GM12878 (cell line): Measurements from ENCODE around the gene ZP2.

ENCODE experiments used
- CBX3 ChIP-seq: fragments of 200-600 bp; sonication (generic); IDR thresholded peaks from 2 replicates; pipeline ENCODE4 v1.6.1; 2016; ENCODE audit warnings: low read depth, borderline replicate concordance
- ETV6 ChIP-seq, 2 experiments: fragments of 450-650 bp in 1 of 2; IDR thresholded peaks in 1 of 2; conservative IDR thresholded peaks in 1 of 2; 2 replicates each; pipeline ENCODE4 v1.6.1; 2014; ENCODE audit warnings: antibody characterized with exemption in 1 of 2, borderline replicate concordance in 1 of 2, low read depth in 1 of 2, mild to moderate bottlenecking in 1 of 2, moderate library complexity in 1 of 2
- GABPA ChIP-seq: IDR thresholded peaks from 2 replicates; pipeline ENCODE4 v1.6.1; 2014; ENCODE audit warnings: antibody characterized with exemption, low read depth, mild to moderate bottlenecking, inconsistent platforms
- NR2C1 ChIP-seq: fragments of 450-650 bp; IDR thresholded peaks from 2 replicates; pipeline ENCODE4 v1.6.1; 2017; ENCODE audit warnings: antibody characterized with exemption, mild to moderate bottlenecking, moderate library complexity
- POLR2AphosphoS5 ChIP-seq: IDR thresholded peaks from 2 replicates; pipeline ENCODE4 v1.6.1; 2011; ENCODE audit warnings: mild to moderate bottlenecking, low read length, inconsistent platforms
- SPI1 ChIP-seq: IDR thresholded peaks from 2 replicates; pipeline ENCODE4 v1.6.1; 2011; ENCODE audit warnings: low read depth, mild to moderate bottlenecking, low read length, moderate library complexity, borderline replicate concordance; ENCODE audit not compliant: insufficient read depth
- TF ChIP-seq, protein P1 (sequence below), 3 experiments: IDR thresholded peaks in 2 of 3; conservative IDR thresholded peaks in 1 of 3; 2 replicates each; pipeline ENCODE4 v1.5.1; 2011; ENCODE audit warnings: low read depth in 3 of 3, low read length in 3 of 3, mild to moderate bottlenecking in 3 of 3, control low read depth in 2 of 3, moderate library complexity in 2 of 3, inconsistent platforms in 1 of 3, mixed read lengths in 1 of 3; ENCODE audit not compliant: control insufficient read depth in 2 of 3, insufficient read depth in 1 of 3; ENCODE audit errors: extremely low read depth in 1 of 3
- TF ChIP-seq, protein P2 (sequence below): fragments of 450-650 bp; IDR thresholded peaks from 2 replicates; pipeline ENCODE4 v1.6.1; 2017; ENCODE audit warnings: borderline replicate concordance
- TF ChIP-seq, protein P3 (sequence below): IDR thresholded peaks from 2 replicates; pipeline ENCODE4 v1.6.1; 2012; ENCODE audit warnings: mild to moderate bottlenecking, low read depth, low read length
- TF ChIP-seq, protein P4 (sequence below): IDR thresholded peaks from 2 replicates; pipeline ENCODE4 v1.6.1; 2012; ENCODE audit warnings: low read depth, low read length, improper control_type of control experiment

DNA sequence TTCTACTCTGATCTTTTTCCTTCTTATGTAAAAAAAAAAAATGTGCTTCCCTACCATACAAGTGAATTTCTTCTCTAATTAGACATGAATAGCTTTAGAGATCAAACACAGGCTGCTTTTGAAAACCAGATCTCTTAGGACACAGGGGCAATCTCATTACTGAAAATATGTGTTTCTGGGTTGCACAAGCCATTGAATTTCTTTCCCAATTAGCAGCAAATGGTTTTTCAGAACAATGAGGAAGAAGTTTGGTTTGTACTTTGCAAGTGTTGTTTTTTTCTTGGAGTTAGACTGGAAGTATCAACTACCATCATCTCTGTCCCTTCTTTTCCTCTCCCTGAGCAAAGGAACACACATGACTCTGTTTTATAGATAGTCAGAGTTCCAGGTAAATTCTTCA lies 16.5 kb upstream of the ZP2 start:
- no peak for TF ChIP-seq CBX3
- TF ChIP-seq GABPA = no peak
- no peak for TF ChIP-seq SPI1
- TF ChIP-seq, protein P1, sequence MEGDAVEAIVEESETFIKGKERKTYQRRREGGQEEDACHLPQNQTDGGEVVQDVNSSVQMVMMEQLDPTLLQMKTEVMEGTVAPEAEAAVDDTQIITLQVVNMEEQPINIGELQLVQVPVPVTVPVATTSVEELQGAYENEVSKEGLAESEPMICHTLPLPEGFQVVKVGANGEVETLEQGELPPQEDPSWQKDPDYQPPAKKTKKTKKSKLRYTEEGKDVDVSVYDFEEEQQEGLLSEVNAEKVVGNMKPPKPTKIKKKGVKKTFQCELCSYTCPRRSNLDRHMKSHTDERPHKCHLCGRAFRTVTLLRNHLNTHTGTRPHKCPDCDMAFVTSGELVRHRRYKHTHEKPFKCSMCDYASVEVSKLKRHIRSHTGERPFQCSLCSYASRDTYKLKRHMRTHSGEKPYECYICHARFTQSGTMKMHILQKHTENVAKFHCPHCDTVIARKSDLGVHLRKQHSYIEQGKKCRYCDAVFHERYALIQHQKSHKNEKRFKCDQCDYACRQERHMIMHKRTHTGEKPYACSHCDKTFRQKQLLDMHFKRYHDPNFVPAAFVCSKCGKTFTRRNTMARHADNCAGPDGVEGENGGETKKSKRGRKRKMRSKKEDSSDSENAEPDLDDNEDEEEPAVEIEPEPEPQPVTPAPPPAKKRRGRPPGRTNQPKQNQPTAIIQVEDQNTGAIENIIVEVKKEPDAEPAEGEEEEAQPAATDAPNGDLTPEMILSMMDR (IDR thresholded peaks at IDR 0.05 in 2 of 3, conservative IDR thresholded peaks at IDR 0.05 in 1 of 3; ENCODE audit: control insufficient read depth in 2 of 3, extremely low read depth in 1 of 3, insufficient read depth in 1 of 3, low read depth in 3 of 3, low read length in 3 of 3) = no peak
- TF ChIP-seq ETV6 (conservative IDR thresholded peaks at IDR 0.05 in 1 of 2, IDR thresholded peaks at IDR 0.05 in 1 of 2; ENCODE audit: borderline replicate concordance in 1 of 2, low read depth in 1 of 2) = no peak
- TF ChIP-seq, protein P2, sequence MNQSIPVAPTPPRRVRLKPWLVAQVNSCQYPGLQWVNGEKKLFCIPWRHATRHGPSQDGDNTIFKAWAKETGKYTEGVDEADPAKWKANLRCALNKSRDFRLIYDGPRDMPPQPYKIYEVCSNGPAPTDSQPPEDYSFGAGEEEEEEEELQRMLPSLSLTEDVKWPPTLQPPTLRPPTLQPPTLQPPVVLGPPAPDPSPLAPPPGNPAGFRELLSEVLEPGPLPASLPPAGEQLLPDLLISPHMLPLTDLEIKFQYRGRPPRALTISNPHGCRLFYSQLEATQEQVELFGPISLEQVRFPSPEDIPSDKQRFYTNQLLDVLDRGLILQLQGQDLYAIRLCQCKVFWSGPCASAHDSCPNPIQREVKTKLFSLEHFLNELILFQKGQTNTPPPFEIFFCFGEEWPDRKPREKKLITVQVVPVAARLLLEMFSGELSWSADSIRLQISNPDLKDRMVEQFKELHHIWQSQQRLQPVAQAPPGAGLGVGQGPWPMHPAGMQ = no peak
- TF ChIP-seq, protein P3, sequence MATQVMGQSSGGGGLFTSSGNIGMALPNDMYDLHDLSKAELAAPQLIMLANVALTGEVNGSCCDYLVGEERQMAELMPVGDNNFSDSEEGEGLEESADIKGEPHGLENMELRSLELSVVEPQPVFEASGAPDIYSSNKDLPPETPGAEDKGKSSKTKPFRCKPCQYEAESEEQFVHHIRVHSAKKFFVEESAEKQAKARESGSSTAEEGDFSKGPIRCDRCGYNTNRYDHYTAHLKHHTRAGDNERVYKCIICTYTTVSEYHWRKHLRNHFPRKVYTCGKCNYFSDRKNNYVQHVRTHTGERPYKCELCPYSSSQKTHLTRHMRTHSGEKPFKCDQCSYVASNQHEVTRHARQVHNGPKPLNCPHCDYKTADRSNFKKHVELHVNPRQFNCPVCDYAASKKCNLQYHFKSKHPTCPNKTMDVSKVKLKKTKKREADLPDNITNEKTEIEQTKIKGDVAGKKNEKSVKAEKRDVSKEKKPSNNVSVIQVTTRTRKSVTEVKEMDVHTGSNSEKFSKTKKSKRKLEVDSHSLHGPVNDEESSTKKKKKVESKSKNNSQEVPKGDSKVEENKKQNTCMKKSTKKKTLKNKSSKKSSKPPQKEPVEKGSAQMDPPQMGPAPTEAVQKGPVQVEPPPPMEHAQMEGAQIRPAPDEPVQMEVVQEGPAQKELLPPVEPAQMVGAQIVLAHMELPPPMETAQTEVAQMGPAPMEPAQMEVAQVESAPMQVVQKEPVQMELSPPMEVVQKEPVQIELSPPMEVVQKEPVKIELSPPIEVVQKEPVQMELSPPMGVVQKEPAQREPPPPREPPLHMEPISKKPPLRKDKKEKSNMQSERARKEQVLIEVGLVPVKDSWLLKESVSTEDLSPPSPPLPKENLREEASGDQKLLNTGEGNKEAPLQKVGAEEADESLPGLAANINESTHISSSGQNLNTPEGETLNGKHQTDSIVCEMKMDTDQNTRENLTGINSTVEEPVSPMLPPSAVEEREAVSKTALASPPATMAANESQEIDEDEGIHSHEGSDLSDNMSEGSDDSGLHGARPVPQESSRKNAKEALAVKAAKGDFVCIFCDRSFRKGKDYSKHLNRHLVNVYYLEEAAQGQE = no peak
- TF ChIP-seq, protein P4, sequence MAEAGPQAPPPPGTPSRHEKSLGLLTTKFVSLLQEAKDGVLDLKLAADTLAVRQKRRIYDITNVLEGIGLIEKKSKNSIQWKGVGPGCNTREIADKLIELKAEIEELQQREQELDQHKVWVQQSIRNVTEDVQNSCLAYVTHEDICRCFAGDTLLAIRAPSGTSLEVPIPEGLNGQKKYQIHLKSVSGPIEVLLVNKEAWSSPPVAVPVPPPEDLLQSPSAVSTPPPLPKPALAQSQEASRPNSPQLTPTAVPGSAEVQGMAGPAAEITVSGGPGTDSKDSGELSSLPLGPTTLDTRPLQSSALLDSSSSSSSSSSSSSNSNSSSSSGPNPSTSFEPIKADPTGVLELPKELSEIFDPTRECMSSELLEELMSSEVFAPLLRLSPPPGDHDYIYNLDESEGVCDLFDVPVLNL = no peak
- no peak for TF ChIP-seq NR2C1
- TF ChIP-seq POLR2AphosphoS5 = no peak
